ENCODE results near the gene FBXL17. TPM values are rescaled to one million over a fixed set of nuclear protein-coding genes. Genes with fewer than 3 reads are reported as not detected.
A peak's percentile ranks its signal among the peaks of the same experiment; 100 is the strongest.

Gene FBXL17
- total RNA-seq, 1 donor from 2014 or later = 17.6 TPM

GRCh38 chr5:107814183-107814827 is 567.6 kb downstream of the FBXL17 start:
- H3K27ac Mint-ChIP-seq (ENCODE audit: unreplicated experiment) = no peak overlapping the region
- TF ChIP-seq CTCF (IDR thresholded peaks at IDR 0.05) = no peak
- no peaks in the 10 kb centered on the region for H3K9me3 Mint-ChIP-seq (ENCODE audit: unreplicated experiment)
- H3K27me3 Mint-ChIP-seq (ENCODE audit: unreplicated experiment) = no peaks in the 10 kb centered on the region
- H3K4me3 Mint-ChIP-seq (ENCODE audit: unreplicated experiment) = no peak overlapping the region
- H3K36me3 Mint-ChIP-seq (ENCODE audit: unreplicated experiment) = no peaks in the 10 kb centered on the region
- DNase-seq (ENCODE audit: extremely low spot score, unreplicated experiment) = no peak
- H3K4me1 Mint-ChIP-seq (ENCODE audit: unreplicated experiment) = peaks cover 24% of the 10 kb centered on the region

- H3K27ac Mint-ChIP-seq (ENCODE audit: unreplicated experiment) = no peak overlapping the region
- no peaks in the 10 kb centered on the region for H3K27me3 Mint-ChIP-seq (ENCODE audit: unreplicated experiment)
- no peak for TF ChIP-seq CTCF (IDR thresholded peaks at IDR 0.05)
- no peak for DNase-seq (ENCODE audit: extremely low spot score, unreplicated experiment)
- peaks cover 25% of the 10 kb centered on the region for H3K4me1 Mint-ChIP-seq (ENCODE audit: unreplicated experiment)
- no peaks in the 10 kb centered on the region for H3K36me3 Mint-ChIP-seq (ENCODE audit: unreplicated experiment)
- no peaks in the 10 kb centered on the region for H3K9me3 Mint-ChIP-seq (ENCODE audit: unreplicated experiment)
- H3K4me3 Mint-ChIP-seq (ENCODE audit: unreplicated experiment) = no peak overlapping the region
These were observed 568.3 kb downstream of the FBXL17 start for GRCh38 chr5:107813559-107813958.

- Mint-ChIP-seq H3K4me3 (ENCODE audit: unreplicated experiment) (no peak overlapping the region), H3K9me3 (ENCODE audit: unreplicated experiment) (no peaks in the 10 kb centered on the region), H3K27ac (ENCODE audit: unreplicated experiment) (peak overlapping the region; percentile 84), H3K4me1 (ENCODE audit: unreplicated experiment) (peaks cover 25% of the 10 kb centered on the region), H3K36me3 (ENCODE audit: unreplicated experiment) (no peaks in the 10 kb centered on the region), H3K27me3 (ENCODE audit: unreplicated experiment) (no peaks in the 10 kb centered on the region)
- no peak for TF ChIP-seq CTCF (IDR thresholded peaks at IDR 0.05)
- no peak for DNase-seq (ENCODE audit: extremely low spot score, unreplicated experiment)
These were observed 569.2 kb downstream of the FBXL17 start for GRCh38 chr5:107812570-107813141.

- H3K4me1 Mint-ChIP-seq (ENCODE audit: unreplicated experiment) = peaks cover 27% of the 10 kb centered on the region
- no peak overlapping the region for H3K4me3 Mint-ChIP-seq (ENCODE audit: unreplicated experiment)
- no peak for DNase-seq (ENCODE audit: extremely low spot score, unreplicated experiment)
- TF ChIP-seq CTCF (IDR thresholded peaks at IDR 0.05) = no peak
- H3K36me3 Mint-ChIP-seq (ENCODE audit: unreplicated experiment) = no peaks in the 10 kb centered on the region
- no peak overlapping the region for H3K27ac Mint-ChIP-seq (ENCODE audit: unreplicated experiment)
- no peaks in the 10 kb centered on the region for H3K27me3 Mint-ChIP-seq (ENCODE audit: unreplicated experiment)
- H3K9me3 Mint-ChIP-seq (ENCODE audit: unreplicated experiment) = no peaks in the 10 kb centered on the region
These were observed 572.5 kb downstream of the FBXL17 start for GRCh38 chr5:107809201-107810034.

All from osteocyte (in vitro differentiated cells).